T follicular helper cell (primary cell): ENCODE measurements around the gene ARL14EP.

Experiments
- DNase-seq: peaks from one replicate; pipeline ENCODE4 v3.0.0-alpha.2; 2020; ENCODE audit warnings: low read depth

The ARL14EP gene

DNA sequence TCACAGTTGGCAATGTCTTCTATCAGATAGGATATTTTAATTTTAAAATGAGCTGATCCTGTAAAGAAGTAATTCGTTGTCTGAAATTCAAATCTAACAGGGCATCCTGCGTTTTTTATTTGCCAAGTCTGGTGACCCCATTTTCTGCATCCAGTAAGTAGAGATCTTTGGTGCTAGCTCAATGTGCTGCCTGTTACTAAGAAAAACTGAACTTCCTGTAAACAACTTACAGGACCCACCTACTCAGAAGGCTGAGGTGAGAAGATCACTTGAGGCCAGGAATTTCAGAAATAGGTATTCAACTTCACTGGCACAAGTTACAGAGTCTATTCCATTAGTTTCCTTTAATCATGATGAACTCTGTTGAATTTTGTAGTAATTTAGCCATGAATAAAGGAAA is 4.0 kb downstream of the ARL14EP start:
- DNase-seq, result no peak

DNA sequence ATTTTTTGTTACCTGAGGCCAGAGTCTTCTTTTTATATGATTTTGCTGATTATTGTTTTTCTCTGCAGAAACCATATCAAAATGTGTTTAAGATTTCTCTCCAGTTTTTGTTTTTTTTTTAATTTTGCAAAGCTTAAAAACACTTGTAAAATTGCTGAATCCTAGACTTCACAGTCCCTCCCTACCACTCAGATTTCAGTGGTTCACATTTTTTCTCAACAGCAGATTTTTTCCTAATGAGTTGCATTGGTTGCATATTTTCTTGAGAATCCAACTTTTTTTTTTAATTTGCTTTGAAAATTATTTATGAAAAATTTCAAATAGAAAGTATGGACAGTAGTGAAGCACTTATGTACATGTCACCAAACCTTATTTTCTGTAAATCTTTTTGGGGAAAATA is 5.8 kb downstream of the ARL14EP start:
- DNase-seq, result no peak

DNA sequence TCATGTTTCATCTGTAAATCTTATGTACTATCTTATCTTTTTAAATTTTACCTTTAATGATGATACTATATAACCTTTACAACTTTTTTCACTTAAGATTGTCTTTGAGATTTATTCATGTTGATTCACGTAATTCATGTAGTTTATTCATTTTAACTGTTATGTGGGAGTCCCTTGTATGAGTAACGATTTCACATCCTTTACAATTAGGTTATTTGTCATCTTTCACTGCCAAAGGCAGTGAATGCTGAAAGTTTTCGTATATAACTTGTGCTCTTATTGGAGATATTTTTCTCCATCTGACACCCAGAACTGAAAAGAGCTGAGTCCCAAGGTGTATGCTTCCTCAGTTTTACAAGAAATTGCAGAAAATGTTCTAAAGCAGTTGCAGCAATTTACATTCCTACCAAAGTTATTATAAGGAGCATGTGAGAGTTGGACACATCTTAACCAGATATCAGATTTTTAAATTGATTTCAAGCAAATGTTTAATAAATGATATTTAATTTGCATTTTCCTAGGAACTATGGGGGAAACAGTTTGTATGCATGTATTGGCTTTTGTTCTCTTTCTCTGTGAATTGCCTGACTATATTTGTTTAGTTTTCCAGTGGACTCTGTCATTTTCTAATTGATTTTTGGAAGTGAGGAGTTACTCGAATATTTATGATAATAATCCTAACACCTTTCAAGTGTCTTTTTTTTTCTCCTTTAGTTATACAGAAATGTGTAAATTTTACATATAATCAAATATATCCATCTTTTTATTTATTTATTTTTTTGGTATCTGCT is 6.4 kb downstream of the ARL14EP start:
- no peak for DNase-seq

DNA sequence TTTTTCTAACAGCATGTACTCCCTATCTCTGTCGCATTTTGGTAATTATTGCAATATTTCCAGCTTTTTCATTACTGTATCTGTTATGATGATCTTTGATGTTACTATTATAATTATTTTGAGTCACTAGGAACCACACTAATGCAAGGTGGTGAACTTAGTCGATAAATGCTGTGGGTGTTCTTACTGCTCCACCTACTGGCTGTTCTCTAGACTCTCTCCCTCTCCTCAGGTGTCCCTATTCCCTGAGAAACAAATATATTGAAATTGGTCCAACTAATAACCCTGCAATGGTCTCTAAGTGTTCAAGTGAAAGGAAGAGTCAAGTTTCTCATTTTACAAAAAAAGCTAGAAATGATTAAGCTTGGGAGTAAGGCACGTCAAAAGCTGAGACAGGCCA is 10.5 kb downstream of the ARL14EP start:
- DNase-seq, result no peak

DNA sequence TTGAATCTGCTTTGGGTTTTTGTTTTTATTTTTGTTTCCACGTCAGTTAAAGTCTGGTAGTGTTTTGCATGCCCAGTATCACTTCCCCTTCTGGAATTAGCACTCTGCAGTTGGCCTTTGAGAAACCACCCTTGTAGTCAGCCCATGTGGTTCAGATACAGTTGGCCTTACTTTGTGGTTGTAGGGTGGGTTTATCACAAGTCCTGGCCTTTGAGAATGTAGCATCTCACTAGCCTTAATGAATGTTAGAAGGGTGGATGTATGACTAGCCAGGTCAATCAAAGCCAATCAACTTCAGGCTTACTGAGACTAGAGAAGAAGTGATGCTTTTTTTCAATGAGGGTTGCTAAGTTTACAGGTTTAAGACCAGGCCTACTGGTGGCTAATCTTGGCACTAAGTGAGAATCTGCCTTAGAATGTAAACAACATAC is 19.8 kb downstream of the ARL14EP start:
- DNase-seq, result no peak

DNA sequence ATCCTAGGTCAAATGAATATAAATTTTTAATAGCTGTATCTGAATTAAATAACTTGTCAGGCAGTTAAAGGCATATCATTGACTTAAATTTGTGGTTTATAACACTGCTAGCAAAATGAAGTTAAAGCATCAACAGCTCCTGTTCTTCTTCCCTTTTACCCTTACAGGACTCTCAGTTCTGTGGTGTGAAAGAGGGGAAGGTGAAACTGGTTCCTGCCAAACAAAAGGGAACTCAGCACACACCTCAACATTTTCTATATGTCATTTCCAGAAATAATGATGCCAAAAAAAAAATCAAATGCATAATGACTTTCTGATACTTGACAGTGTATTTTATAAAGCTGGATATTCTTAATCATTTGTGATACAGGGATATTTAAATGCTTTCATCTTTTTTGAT is 21.2 kb downstream of the ARL14EP start:
- no peak for DNase-seq

DNA sequence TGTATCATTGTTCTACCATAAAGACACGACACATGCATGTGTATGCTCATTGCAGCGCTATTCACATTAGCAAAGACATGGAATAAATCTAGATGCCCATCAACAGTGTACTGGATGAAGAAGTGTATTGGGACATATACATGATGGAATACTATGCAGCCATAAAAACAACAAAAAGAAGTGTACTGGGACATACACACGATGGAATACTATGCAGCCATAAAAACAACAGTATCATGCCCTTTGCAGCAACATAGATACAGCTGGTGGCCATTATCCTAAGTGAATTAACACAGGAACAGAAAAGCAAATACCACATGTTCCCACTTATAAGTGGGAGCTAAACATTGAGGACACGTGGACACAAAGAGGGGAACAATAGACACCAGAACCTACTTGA is 22.7 kb downstream of the ARL14EP start:
- DNase-seq, result no peak

DNA sequence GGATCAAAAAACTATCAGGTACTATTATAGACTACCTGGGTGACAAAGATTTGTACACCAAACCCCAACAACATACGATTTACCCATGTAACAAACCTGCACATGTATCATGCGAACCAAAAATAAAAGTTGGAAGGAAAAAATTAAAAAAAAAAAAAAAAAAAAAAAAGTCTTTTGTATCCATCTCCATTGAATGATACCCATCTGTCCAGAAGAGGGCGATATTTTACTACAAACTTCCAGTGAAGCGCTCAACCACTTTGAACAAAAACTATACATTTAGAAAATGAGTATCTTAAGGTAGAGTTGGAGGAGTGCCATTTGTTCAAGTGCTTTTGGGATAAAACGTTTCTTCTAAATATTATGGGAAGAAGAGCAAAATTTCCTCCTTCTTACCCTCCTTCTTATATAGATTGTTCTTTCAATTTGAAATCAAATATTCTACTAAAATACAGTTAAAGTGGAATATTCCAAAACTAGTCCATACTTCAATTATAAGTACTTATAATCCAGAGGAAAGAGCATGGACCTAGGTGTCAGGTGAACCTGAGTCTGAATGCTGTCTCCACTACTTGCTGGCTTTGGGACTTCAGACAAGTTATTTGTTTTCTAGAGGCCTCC is 23.3 kb downstream of the ARL14EP start:
- no peak for DNase-seq

DNA sequence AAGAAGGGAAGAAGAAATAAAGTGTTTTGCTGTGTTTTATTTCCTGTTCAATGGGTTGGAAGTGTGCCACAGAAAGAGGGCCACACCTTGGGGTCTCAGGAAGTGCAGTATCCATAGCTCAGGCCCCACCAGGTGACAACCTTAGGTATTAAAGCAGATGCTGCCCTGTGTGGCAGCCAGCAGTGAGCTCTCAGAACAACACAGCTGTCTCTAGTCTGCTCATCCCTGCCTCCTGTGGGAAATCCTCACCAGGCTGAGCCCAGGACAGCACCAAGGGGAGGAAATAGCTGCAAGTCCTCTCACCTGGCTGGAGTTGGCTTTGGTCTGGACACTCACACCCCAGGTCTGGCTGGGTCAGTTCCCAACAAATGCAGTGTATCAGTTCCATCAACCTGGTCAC is 25.1 kb downstream of the ARL14EP start:
- no peak for DNase-seq

DNA sequence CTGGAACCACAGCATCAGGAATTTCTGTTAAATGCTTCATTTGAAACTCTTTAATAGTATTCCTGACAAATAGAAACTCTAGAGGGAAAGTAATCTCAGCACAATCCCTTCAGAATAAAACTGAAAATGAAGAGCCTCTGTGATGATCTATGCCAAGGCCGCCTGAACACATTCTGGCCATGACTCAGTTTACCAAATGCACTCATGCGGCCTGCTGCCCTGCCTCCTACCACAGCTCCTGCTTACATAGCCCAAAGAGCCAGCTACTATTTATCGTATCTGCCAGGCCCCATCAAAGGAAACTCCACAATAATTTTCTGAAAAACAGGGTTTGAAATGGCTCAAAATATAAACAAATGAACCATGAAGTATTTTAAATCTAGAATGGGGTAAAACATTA is 27.0 kb downstream of the ARL14EP start:
- DNase-seq, result no peak

DNA sequence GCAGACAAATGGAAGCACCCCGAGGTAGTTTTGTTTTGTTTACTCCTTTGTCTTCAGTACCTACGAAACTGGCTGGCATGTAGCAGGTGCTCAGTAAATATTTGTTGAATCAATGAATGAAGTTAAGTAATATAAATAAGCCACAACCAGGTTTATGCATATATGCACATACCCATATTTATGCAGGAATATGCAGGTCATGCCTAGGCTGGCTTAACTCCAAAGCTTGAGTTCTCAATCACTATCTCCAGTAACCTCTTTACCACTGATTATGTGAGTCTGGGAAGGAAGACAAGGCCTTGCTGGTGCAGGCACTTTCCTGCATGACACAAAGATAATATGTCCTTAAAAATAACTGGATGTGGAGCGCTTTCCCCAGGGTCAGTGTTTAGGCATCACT is 27.5 kb downstream of the ARL14EP start:
- DNase-seq, result no peak

DNA sequence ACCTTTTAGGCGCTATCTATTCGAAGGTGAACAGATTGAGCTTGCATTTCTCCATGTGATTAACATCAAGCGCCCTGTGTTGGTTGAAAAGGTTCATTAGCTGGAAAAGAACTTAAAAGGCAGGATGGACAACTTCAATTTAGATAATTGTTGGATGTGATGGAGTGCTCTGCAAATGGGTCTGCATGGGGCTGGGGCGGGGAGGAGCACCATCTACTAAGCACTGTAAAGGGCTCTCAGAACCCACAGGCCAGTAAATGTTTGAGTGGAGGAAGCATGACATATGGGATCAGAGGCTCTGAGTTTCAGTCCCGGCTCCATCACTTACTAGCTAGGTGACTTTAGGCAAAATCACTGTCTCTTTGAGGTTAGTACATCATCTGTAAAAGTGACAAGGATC is 28.2 kb downstream of the ARL14EP start:
- DNase-seq, result no peak

DNA sequence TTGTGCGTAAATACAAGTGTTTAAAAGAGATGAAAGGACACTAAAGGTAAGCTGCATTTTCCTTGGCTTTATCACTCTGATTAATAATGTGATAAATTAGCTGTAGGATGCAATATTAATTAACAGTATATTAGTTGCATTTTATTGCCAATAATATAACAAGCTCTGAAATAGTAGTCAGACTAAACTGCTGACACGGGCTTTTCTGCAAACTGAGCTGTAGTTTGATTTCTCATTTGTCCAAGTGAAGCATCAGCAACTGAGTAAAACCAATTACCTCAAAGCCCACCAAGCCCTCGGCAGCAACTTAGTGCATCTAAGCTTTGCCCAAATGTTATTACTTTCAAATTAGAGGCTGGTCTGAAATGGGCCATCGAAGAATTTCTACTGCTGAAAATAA is 33.5 kb downstream of the ARL14EP start:
- DNase-seq, result no peak

DNA sequence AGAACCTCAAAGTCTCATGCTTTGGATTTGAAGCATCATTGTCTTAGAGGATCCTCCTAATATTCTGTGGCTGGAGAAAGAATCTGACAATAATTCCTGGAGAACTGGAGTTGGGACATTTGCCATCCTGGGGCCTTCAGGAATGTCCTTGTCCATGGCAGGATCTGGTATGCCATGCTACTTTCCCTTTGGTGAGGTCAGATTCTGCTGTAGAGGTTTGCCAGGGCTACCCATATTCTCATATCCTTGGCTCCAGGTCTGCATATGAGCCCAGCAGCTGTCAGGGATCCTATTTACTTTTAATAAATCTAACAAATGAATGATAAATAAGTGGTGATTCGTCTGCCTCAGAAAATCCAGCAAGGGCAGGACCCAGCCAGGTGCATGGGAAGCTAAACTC is 35.0 kb downstream of the ARL14EP start:
- no peak for DNase-seq

DNA sequence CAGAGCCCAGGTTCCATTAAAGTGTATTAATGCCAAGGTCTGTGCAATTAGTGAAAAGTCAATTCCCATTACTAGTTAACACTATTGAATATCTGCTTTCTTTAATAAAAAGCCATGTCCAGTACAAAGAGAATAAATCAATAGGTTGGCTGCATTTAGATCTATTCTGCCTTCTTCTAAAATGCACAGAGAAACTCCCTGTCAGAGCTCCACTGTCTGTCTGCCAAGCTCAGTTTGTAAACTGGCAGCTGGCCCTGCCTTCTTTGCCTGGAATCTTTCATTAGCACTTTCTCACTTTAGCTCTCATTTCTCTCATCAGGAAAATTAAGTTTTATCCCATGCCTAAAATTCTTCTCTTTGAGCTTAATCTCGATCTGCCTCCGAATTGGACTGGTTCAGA is 35.6 kb downstream of the ARL14EP start:
- no peak for DNase-seq

DNA sequence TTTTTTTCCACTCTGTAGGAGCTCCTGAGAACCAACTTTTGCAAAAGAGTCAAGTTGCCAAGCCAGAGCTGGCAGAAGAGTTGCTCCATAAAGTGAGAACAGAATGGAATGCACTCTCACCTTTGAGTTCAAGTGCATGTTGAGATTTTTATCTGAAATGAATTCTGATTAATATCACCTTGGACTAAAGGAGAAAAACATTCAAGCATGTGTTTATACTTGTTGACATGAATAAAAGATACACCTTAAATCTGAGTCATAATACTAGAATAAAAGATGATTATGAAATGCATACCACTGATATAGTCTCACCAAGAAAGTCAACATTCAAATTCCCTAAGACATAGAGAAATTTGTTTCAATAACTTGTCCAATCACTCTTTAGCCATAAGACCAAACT is 37.8 kb downstream of the ARL14EP start:
- DNase-seq, result no peak

DNA sequence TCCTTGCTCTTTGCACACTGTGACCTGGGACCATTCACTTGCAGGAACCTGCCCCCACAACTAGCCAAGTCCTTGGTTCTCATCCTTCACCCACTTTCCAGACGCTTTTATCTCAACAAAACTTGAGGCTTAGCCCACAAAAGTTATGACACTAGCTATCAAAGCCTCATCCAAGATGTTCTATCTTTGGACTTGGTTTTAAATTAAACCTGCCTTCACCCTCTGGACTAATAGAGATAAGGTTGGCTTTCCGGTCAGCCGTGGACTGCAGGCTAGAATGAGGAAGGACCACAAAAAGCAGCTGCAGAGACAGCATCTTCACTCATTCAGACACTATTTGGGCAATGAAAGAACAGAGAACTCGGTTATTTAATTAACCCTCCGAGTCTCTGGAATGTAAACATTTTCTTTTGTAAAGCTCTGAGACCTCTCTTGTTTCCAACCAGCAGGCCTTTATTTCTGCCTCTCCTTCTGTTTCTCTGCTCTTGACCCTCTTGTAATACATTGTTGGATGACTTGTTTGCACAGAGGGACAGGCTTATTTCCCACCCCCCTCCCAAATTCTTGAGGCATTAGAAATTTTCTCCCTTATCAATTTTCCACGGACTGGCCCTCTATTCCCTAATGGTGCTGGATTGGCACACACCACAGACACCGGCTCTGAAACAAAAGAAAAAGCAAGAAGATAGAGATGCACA is 41.4 kb downstream of the ARL14EP start:
- no peak for DNase-seq

DNA sequence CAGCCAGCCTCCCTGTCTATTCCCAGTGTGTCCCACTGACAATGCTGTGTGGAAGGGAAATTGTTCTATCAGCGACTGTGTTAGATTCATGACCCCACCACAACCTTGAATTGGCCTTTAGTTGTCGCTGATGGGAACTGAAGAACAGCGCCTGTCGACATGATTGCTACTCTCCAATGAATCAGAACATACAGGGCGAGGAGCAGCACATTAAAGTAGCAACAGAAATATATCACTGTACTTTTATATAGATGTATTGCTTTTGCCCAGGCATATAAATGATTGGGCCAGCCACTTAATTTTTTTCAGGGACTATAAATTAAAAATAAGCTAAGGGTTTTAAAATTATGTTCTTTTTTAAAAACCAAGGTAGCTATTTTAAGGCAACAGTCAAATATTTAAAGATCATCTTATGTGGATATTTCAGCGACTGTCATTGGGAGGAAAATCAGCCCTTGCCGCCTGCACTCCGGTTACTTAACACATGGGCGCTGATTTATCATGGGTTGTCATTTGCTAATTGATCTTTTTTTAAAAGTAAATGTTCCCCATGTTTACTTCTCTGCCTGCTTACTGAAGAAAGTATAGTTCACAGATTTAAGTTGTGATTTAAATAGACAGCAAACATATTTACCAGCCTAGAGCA is 42.1 kb downstream of the ARL14EP start:
- DNase-seq, result no peak

DNA sequence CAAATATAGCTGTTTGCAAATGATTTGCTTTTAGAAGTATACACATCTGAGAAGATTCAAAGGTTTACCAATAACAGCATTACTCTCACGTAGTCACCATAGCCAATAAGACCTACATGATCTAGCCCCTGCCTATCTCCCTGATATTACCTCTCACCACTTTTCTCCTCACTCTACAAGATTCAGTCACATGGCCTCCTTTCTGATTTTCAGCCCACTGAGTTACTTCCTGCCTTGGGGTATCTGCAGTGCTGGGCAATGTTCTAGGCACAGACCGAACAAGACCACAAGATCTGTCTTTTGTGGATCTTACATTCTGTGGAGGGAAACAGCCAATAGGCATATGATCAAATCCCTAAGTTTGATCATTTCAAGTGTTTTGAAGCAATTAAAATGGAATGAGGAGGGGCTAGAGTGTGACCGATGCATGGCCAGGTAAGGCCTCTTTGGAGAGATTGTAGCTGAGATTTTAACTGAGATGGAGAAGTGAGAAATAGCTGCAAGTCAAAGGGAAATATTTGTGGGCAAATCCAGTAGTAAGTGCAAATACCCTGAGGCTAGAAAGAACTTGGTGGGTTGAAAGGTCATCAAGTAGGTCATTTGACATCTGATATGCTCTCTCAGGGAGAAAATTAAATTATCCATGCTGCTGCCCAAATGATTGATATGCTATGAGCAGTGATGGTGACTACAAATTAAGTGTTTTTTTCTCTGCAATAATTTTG is 43.1 kb downstream of the ARL14EP start:
- no peak for DNase-seq

DNA sequence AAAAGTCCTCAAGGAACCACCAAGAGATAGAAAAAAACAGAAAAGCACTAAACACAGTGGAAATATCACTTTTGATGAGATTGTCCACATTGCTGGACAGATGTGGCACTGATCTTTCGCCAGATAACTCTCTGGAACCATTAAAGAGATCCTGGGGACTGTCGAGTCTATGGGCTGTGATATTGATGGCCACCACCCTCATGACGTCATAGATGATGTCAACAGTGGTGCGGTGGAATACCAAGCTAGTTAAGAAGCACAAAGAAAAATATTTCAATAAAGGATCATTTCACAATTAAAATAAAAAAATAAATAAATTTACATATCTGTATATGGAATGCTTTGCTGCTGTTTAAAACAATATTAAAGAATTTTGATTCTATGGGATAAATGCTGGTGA is 45.5 kb downstream of the ARL14EP start:
- DNase-seq, result no peak

DNA sequence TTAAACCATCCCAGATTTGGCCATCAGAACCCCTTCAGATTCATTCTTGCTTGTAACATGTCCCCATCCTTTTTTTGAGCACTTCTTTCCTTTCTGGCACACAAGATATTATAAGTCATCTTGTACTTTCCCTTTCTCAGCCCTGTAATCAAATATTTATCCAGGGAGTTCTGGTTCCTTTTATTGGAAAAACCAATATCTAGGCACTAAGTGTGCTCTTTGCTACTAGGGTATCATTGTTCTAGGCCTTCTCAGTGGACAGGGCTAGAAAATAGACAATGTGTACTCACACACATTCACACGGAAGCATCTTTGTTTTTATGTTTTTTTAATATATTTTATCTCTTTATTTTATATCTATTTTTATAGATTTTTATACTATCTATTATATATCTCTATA is 47.3 kb downstream of the ARL14EP start:
- DNase-seq, result no peak

DNA sequence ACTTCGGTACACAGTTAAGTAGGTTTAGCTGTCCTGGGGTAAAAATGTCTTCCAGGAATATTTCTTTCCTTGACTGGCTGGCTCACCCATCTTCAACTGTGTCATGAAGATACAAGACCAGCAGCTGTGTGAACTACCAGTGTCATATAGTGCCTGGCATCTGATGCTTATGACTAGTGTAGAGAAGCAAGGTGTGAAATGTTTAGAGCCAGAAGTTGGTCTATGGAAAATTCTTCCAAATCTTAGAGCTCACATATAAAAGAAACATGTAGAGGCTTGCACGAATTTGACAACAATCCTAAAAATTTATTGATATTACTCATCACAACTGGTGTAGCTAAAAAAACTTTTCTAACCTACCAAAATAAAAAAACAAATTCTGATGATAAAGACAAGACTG is 54.4 kb downstream of the ARL14EP start:
- DNase-seq, result no peak
